Measurements from ENCODE around the gene OR51B6.

The OR51B6 gene

DNA sequence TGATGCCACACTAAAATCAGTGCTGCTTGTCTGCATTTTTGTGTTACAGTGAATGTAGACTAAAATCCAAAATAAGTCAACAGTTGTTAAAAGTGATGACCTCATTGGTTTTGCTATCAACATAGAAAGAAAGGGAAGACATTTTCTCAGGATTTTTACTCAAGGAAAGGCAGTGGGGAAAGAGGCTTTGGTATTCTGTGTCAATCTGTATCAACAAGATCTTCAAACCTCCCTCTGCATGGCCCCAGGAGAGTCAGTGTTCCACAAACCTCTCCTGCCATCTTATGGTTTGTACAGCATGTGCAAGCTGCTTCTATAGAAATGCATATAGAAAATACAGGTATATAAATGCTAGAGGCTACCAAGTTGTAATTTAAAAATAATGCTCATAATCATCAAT is 18.5 kb downstream of the OR51B6 start:
- Mint-ChIP-seq H3K4me3 (no peak overlapping the region), H3K27me3 (peaks cover 31% of the 10 kb centered on the region), H3K9me3 (peaks cover 6% of the 10 kb centered on the region), H3K27ac (ENCODE audit: low read depth) (no peak overlapping the region), H3K36me3 (ENCODE audit: insufficient read depth) (peaks cover 2% of the 10 kb centered on the region), H3K4me1 (no peaks in the 10 kb centered on the region)
- DNase-seq (ENCODE audit: low spot score in 2 of 2) = no peak
- no peak for ATAC-seq (replicated peaks; ENCODE audit: extremely low read depth, poor library complexity, severe bottlenecking)

- H3K4me3 Mint-ChIP-seq = no peak overlapping the region
- no peak overlapping the region for H3K27ac Mint-ChIP-seq (ENCODE audit: low read depth)
- no peak for DNase-seq (ENCODE audit: low spot score in 2 of 2)
- ATAC-seq (replicated peaks; ENCODE audit: extremely low read depth, poor library complexity, severe bottlenecking) = no peak
- H3K36me3 Mint-ChIP-seq (ENCODE audit: insufficient read depth) = no peaks in the 10 kb centered on the region
- no peaks in the 10 kb centered on the region for H3K4me1 Mint-ChIP-seq
- peaks cover 17% of the 10 kb centered on the region for H3K27me3 Mint-ChIP-seq
- no peaks in the 10 kb centered on the region for H3K9me3 Mint-ChIP-seq
Measured at GRCh38 chr11:5380740-5381342, 29.5 kb downstream of the OR51B6 start.

DNA sequence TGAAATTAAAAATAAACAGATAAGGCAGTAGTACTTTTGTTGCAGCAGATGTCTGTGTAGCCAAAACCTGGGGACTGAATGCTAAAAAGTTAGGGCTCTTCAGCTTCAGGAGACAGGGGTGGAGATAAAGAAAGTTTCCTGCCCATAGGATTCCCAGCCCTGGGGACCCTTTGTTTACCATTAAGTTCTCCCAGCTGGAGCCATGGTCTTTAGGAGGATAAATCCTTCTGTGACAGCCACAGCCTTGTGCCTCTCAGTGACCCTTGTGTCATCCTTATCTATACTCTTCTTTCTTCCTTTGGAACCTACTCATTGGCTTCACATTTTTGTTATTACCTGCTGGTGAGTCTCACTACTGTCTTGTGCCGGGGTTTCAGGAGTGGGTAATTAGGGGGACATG is 32.3 kb downstream of the OR51B6 start, which contains the start of gene OR51M1:
TSS of gene OR51M1 (plus strand) at position 237 of the 400 bp plus-strand sequence. CDS start 5,587 bp downstream, outside the sequence.
- no peak for DNase-seq (ENCODE audit: low spot score in 2 of 2)
- Mint-ChIP-seq H3K4me1 (no peaks in the 10 kb centered on the region), H3K27me3 (peaks cover 10% of the 10 kb centered on the region), H3K9me3 (no peaks in the 10 kb centered on the region), H3K4me3 (no peak within 1 kb of the TSS), H3K36me3 (ENCODE audit: insufficient read depth) (no peaks in the 10 kb centered on the region), H3K27ac (ENCODE audit: low read depth) (no peak within 1 kb of the TSS)
- ATAC-seq (replicated peaks; ENCODE audit: extremely low read depth, poor library complexity, severe bottlenecking) = no peak

- DNase-seq (ENCODE audit: low spot score in 2 of 2) (no peak), ATAC-seq (replicated peaks; ENCODE audit: extremely low read depth, poor library complexity, severe bottlenecking) (no peak)
- H3K4me3 Mint-ChIP-seq = no peak overlapping the region
- H3K27me3 Mint-ChIP-seq = peaks cover 10% of the 10 kb centered on the region
- no peak overlapping the region for H3K27ac Mint-ChIP-seq (ENCODE audit: low read depth)
- H3K36me3 Mint-ChIP-seq (ENCODE audit: insufficient read depth) = no peaks in the 10 kb centered on the region
- H3K4me1 Mint-ChIP-seq = no peaks in the 10 kb centered on the region
- no peaks in the 10 kb centered on the region for H3K9me3 Mint-ChIP-seq
Measured at GRCh38 chr11:5384335-5384734, 33.0 kb downstream of the OR51B6 start.

DNA sequence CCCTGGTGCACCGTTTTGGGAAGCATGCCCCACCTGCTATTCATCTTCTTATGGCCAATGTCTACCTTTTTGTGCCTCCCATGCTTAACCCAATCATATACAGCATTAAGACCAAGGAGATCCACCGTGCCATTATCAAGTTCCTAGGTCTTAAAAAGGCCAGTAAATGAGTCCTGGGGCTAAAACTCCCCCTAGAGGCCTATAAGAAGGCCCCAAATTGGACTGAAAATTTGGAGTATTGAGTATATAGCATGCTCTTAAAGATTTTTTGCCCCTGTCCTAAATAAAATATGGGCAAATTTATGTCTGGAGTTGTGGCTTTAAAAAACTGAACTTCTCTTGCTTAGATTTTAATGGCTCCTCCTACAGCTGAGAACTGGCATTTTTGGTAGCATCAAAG is 38.9 kb downstream of the OR51B6 start:
- ATAC-seq (replicated peaks; ENCODE audit: extremely low read depth, poor library complexity, severe bottlenecking) (no peak), DNase-seq (ENCODE audit: low spot score in 2 of 2) (no peak)
- H3K27me3 Mint-ChIP-seq = peaks cover 10% of the 10 kb centered on the region
- no peaks in the 10 kb centered on the region for H3K36me3 Mint-ChIP-seq (ENCODE audit: insufficient read depth)
- no peaks in the 10 kb centered on the region for H3K9me3 Mint-ChIP-seq
- no peak overlapping the region for H3K27ac Mint-ChIP-seq (ENCODE audit: low read depth)
- no peak overlapping the region for H3K4me3 Mint-ChIP-seq
- H3K4me1 Mint-ChIP-seq = no peaks in the 10 kb centered on the region

- no peaks in the 10 kb centered on the region for H3K9me3 Mint-ChIP-seq
- H3K27ac Mint-ChIP-seq (ENCODE audit: low read depth) = no peak overlapping the region
- H3K27me3 Mint-ChIP-seq = peaks cover 10% of the 10 kb centered on the region
- DNase-seq (ENCODE audit: low spot score in 2 of 2) = no peak
- H3K4me3 Mint-ChIP-seq = no peak overlapping the region
- ATAC-seq (replicated peaks; ENCODE audit: extremely low read depth, poor library complexity, severe bottlenecking) = no peak
- no peaks in the 10 kb centered on the region for H3K36me3 Mint-ChIP-seq (ENCODE audit: insufficient read depth)
- no peaks in the 10 kb centered on the region for H3K4me1 Mint-ChIP-seq
Measured at GRCh38 chr11:5394091-5394490, 42.8 kb downstream of the OR51B6 start.

- Mint-ChIP-seq H3K4me1 (no peaks in the 10 kb centered on the region), H3K27ac (ENCODE audit: low read depth) (no peak overlapping the region), H3K27me3 (peaks cover 10% of the 10 kb centered on the region), H3K4me3 (no peak overlapping the region), H3K9me3 (peaks cover 10% of the 10 kb centered on the region), H3K36me3 (ENCODE audit: insufficient read depth) (no peaks in the 10 kb centered on the region)
- ATAC-seq (replicated peaks; ENCODE audit: extremely low read depth, poor library complexity, severe bottlenecking) (no peak), DNase-seq (ENCODE audit: low spot score in 2 of 2) (no peak)
Measured at GRCh38 chr11:5398936-5399335, 47.6 kb downstream of the OR51B6 start.
